ENCODE measurements around the gene MCU.

Gene MCU

GRCh38 chr10:72702868-72703581 lies 11.1 kb downstream of the MCU start:
- H3K27ac ChIP-seq = no peak overlapping the region
- ChIA-PET CTCF (interaction anchor here (0.5 to 1.3 kb wide), 5 partner anchors 10 to 350 kb away, joined by 3 to 6 read pairs (median 3); no protein-coding TSS in a partner anchor), POLR2A (ENCODE audit: low non-redundant PET) (no interaction called here)
- no peak for DNase-seq (ENCODE audit: low spot score)
- TF ChIP-seq CTCF (conservative IDR thresholded peaks at IDR 0.05; ENCODE audit: low read depth) = no peak

GRCh38 chr10:72704117-72704516 lies 12.2 kb downstream of the MCU start:
- no peak for DNase-seq (ENCODE audit: low spot score)
- ChIA-PET POLR2A (ENCODE audit: low non-redundant PET) (no interaction called here), CTCF (no interaction called here)
- TF ChIP-seq CTCF (conservative IDR thresholded peaks at IDR 0.05; ENCODE audit: low read depth) = no peak
- no peak overlapping the region for H3K27ac ChIP-seq

GRCh38 chr10:72709041-72709440 lies 17.1 kb downstream of the MCU start:
- DNase-seq (ENCODE audit: low spot score) = no peak
- no peak for TF ChIP-seq CTCF (conservative IDR thresholded peaks at IDR 0.05; ENCODE audit: low read depth)
- H3K27ac ChIP-seq = no peak overlapping the region
- ChIA-PET POLR2A (ENCODE audit: low non-redundant PET) (no interaction called here), CTCF (interaction anchor here (1.9 kb wide), 1 partner anchor 125 kb away, joined by 7 read pairs; no protein-coding TSS in a partner anchor)

GRCh38 chr10:72712136-72712535 lies 20.2 kb downstream of the MCU start:
- no peak overlapping the region for H3K27ac ChIP-seq
- no peak for TF ChIP-seq CTCF (conservative IDR thresholded peaks at IDR 0.05; ENCODE audit: low read depth)
- POLR2A ChIA-PET (ENCODE audit: low non-redundant PET) = no interaction called here
- DNase-seq (ENCODE audit: low spot score) = no peak
- CTCF ChIA-PET = interaction anchor here (0.5 to 0.7 kb wide), 2 partner anchors 39 to 68 kb away, joined by 4 read pairs; no protein-coding TSS in a partner anchor

GRCh38 chr10:72719941-72720592 lies 28.1 kb downstream of the MCU start:
- ChIA-PET CTCF (interaction anchor here (0.6 to 0.9 kb wide), 2 partner anchors 10 to 57 kb away, joined by 3 read pairs; no protein-coding TSS in a partner anchor), POLR2A (ENCODE audit: low non-redundant PET) (no interaction called here)
- peak; percentile 57 for DNase-seq (ENCODE audit: low spot score)
- H3K27ac ChIP-seq = no peak overlapping the region
- no peak for TF ChIP-seq CTCF (conservative IDR thresholded peaks at IDR 0.05; ENCODE audit: low read depth)

- POLR2A ChIA-PET (ENCODE audit: low non-redundant PET) = interaction anchor here (0.5 to 0.6 kb wide), 2 partner anchors 24 to 277 kb away, joined by 4 to 5 read pairs; no protein-coding TSS in a partner anchor
- DNase-seq (ENCODE audit: low spot score) = no peak
- CTCF ChIA-PET = interaction anchor here (0.9 kb wide), 1 partner anchor 56 kb away, joined by 3 read pairs; no protein-coding TSS in a partner anchor
- TF ChIP-seq CTCF (conservative IDR thresholded peaks at IDR 0.05; ENCODE audit: low read depth) = no peak
- no peak overlapping the region for H3K27ac ChIP-seq
Observed at GRCh38 chr10:72720814-72721660, 29.1 kb downstream of the MCU start.

All from RWPE1 (cell line).